Stimulated activated CD8-positive, alpha-beta memory T cell treated with anti-CD3 and anti-CD28 coated beads, Interleukin-2, amount 100 ng/mL, for 48 hours (primary cell): ENCODE data around the gene ALDH5A1.

ENCODE experiments used
- DNase-seq, 2 donors: peaks; one replicate each; pipeline ENCODE4 v3.0.0-alpha.2; 2020; ENCODE audit warnings: low read depth in 2 of 2

Gene ALDH5A1

DNA sequence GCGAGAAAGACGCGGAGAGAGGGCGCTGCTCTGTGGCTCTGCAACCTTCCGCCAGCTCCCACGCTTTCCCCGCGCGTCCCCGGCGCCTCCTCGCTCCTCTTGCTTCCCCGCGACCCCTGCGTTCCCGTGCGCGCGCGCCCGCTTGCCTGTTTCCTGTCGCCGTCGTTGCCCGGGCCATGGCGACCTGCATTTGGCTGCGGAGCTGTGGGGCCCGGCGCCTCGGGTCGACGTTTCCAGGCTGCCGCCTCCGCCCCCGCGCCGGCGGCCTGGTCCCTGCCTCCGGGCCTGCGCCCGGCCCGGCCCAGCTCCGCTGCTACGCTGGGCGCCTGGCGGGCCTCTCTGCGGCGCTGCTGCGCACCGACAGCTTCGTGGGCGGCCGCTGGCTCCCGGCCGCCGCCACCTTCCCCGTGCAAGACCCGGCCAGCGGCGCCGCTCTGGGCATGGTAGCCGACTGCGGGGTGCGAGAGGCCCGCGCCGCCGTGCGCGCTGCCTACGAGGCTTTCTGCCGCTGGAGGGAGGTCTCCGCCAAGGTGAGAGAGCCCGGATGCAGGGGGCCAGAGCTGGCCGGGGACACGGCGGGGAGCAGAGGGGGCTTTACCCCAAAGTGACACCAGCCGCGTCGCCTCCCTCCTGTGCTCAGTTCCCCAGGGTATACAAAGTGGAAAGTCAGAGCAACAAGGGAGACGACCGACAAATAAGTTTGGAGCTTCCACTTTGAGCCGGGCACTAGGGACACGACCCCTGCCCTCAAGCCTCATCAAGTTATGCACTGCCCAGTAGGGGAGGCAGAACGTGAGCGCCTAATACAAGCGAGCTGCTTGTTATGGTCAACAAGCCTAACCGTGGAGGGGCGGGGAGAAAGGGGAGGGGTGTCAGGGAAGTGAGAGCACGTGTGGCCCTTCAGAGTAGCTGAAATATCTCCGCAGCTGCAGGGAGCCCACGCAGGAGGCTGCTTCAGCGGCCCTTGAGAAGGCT is at the start of gene ALDH5A1:
TSS of gene ALDH5A1 (plus strand) at position 149 of the 975 bp plus-strand sequence. CDS start at position 177, 28 bp downstream.
- DNase-seq, result peak; percentile 72 to 73

- DNase-seq, result no peak
Measured at GRCh38 chr6:24445704-24446103, 49.1 kb upstream of the ALDH5A1 start.

DNA sequence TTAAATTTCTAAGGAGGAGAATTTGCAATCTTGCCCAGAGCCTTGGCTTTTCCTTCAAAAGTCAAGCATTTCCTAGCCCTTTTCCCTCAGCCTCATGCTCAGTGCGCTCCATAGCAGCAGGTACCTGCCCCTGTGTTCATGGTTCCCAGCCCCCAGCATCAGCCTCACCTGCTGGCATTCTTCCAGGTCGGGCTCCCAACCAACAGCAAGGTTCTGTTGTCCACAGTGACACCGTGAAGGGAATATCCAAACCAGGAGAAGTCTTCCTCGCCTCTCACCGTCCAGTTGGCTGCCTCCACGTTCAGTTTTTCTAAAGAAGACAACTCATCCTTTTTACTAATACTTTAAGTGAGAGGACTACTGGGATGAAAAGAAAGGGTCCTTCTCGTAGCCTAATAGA is 48.1 kb upstream of the ALDH5A1 start:
- no peak for DNase-seq

- DNase-seq, result no peak
Measured at GRCh38 chr6:24448396-24448795, 46.4 kb upstream of the ALDH5A1 start.

DNA sequence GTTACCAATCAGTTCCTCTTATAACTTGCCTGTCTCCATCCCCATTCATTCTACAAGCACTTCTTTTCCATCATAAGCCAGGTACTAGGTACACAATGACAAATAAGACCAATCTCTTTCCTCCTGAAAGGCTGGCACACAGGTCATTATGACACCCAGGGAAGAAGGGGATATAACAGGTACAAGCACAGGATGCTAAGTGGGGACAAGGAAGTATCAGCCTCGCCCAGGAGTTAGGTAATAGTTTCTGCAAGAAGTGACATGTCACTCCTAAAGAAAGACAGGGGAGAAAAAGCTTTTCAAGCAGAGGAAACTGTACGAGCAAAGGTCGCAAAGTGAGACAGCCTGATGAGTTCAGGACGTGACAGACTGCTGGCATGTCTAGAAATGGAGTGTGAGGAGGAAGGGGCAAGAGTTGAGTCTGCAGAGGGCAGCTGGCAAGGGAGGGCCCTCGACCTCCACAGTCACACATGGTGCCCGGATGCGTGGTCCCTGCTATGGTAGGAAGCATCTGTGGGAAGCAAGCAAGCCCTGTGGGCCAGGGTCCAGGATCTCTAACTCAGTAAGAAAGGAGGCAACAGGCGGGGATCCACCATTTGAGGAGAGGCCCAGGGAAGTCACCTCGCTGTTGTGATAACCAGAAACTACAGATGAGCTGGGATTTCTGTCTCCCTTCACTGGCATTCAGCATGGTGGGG is 45.8 kb upstream of the ALDH5A1 start:
- DNase-seq, result no peak

- DNase-seq, result no peak
Measured at GRCh38 chr6:24451581-24452388, 43.0 kb upstream of the ALDH5A1 start.

- no peak for DNase-seq
Measured at GRCh38 chr6:24453921-24454320, 40.8 kb upstream of the ALDH5A1 start.

- no peak for DNase-seq
Measured at GRCh38 chr6:24454452-24454851, 40.3 kb upstream of the ALDH5A1 start.

GRCh38 chr6:24455061-24455460 is 39.7 kb upstream of the ALDH5A1 start:
- DNase-seq, result no peak

- no peak for DNase-seq
Measured at GRCh38 chr6:24458134-24458533, 36.6 kb upstream of the ALDH5A1 start.

GRCh38 chr6:24458941-24459340 is 35.8 kb upstream of the ALDH5A1 start:
- DNase-seq, result no peak

GRCh38 chr6:24460966-24461365 is 33.8 kb upstream of the ALDH5A1 start:
- no peak for DNase-seq

- no peak for DNase-seq
Measured at GRCh38 chr6:24464253-24465038, 30.3 kb upstream of the ALDH5A1 start.

GRCh38 chr6:24469811-24470210 is 25.0 kb upstream of the ALDH5A1 start:
- no peak for DNase-seq

GRCh38 chr6:24472181-24472580 is 22.6 kb upstream of the ALDH5A1 start:
- no peak for DNase-seq

DNA sequence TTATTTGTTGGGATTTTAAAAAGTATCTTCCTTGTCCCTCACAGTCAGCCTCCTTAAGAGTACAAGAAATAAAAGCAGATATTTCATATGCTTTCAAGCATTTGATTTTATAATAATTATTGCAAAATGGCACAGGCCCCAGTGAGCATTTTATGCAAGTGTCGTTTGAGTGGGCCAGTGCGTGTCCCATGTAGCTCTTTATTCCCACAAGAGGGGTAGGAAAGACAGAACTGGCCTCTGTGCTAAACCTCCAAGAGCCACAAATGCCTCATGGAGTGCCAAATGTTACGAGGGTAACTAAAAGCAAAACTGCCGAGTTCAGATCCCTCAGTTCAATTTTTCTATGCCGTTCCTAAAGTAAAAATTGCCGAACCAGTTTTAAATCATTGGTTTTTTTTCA is 18.1 kb upstream of the ALDH5A1 start:
- no peak for DNase-seq

DNA sequence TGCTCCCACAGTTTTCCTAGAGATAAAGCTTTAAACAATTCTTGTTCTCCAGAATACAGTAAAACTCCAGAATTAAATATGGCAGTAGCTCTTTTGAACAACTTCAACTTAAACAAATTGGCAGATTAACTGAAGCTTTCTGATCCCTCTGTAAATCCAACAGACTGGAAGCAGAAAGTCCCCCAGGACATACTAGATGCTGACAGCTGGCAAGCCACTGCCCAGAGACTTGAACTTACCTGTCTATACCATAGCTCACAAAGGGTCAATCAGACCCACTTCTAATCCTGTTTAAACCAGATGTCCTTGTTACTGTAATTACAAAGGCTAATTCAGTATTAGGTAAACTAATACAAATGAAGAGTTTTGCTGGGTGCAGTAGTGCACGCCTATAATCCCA is 17.7 kb upstream of the ALDH5A1 start:
- DNase-seq, result no peak

DNA sequence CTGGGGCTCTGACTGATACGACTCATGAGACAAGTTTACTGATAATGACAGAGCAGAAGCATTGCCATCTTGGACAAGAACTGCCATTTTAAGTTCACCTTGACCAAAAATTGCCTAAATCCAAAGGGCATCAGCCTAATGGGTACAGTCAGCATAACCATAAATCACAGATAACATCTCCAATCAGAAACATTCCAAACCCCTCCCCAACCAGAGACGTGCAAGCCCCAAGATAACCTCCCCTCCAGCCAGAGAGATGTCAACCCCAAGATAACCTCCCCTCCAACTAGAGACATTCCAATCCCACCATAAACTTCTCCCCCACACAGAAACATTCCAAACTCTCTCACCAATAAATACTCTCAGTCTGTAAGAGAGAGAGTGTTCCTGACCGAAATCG is 15.9 kb upstream of the ALDH5A1 start:
- DNase-seq, result no peak

- DNase-seq, result no peak
Measured at GRCh38 chr6:24480705-24481104, 14.1 kb upstream of the ALDH5A1 start.

DNA sequence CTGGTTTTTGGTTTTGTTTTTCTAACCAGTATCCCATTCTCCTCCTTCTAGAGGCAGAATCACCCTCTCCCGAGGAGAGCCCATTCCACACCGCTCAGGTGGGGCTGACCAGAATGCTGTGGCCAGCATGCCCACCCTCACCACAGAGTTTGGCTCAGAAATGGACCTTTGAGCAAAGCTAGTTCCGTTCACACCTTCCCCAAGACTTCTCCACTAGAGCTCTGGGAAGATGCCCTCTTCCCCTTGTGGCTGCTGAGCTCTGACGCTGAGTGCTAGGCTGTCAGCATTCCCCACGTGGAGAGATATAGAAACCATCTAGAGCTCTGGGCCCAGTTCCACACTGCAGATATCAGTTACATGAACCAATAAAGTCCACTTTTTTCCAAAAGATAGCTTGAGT is 13.3 kb upstream of the ALDH5A1 start:
- DNase-seq, result no peak

GRCh38 chr6:24484657-24485323 is 10.0 kb upstream of the ALDH5A1 start:
- no peak for DNase-seq
